HG02588 (cell line): ENCODE measurements around the gene EP400.
"Not testable (repeated sequence)": the region's sequence is repeated elsewhere in the genome, so short reads cannot be mapped to it uniquely, and the experiment has no call there.

Experiments
- ATAC-seq: cut with Tn5 transposase; IDR thresholded peaks from one replicate; pipeline ENCODE4 v1.9.1; 2021; ENCODE audit warnings: mild to moderate bottlenecking, moderate library complexity; ENCODE audit not compliant: unreplicated experiment

Gene EP400

DNA sequence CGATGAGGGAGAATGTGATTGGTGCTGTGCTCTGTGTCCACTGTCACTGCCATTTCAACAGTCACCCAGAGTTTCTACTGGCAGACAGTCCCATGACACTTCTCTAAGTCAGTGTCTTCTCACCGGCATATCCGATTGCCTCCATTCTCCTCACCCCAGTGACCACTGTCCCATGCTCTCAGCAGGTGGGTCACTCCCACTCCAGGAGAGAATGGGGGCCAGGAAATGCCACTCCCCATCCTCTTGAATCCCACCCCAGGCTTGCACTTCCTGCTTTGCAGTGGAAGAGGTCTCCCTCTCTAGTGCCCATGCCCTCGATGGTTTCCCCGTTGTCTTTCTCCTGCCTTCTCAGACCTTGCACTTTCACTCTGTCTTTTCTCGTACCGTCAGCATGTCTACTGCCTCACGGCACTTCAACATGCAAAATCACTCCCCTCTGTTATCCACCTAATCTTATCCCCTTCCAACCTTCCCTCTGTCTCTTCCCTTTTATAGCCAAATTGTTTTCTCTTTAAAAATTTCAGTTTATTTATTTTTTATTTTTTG is 2.2 kb upstream of the EP400 start:
- ATAC-seq: no peak

DNA sequence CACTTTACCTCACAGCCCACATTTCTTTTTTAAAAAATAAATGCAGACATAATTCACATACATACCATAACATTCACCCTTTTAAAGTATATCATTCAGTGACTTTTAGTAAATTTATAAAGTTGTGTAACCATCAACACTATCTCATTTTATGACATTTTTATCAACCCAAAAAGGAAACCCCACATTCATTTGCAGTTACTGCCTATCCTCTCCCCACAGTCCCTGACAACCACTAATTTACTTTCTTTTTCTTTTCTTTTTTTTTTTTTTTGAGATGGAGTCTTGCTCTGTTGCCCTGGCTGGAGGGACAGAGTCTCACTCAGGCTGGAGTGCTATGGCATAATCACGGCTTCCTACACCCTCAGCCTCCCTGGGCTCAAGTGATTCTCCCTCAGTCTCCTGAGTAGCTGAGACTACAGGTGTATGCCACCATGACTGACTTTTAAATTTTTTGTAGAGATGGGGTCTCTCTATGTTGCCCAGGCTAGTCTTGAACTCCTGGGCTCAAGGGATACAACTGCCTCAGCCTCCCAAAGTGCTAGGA is 1.5 kb upstream of the EP400 start:
- no peak for ATAC-seq

DNA sequence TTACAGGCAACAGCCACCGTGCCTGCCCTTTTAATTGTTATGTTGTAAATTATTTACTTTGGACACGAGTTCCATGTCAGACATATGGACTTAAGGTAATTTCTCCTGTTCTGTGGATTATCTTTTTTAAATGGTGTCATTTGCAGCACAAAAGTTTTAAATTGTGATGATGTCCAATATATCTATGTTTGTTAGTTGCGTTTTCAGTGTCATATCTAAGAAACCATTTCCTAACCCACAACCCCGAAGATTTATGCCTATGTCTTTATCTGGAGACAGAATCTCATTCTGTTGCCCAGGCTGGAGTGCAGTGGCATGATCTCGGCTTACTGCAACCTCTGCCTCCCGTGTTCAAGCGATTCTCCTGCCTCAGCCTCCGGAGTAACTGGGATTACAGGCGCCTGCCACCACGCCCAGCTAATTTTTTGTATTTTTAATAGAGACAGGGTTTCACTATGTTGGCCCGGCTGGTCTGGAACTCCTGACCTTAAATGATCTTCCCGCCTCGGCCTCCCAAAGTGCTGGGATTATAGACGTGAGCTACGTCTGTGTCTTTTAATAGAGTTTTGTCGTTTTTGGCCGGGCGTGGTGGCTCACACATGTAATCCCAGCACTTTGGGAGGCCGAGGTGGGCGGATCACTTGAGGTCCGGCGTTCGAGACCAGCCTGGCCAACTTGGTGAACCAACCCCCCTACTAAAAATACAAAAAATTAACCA is 870 bp upstream of the EP400 start:
- ATAC-seq: not testable (repeated sequence)

DNA sequence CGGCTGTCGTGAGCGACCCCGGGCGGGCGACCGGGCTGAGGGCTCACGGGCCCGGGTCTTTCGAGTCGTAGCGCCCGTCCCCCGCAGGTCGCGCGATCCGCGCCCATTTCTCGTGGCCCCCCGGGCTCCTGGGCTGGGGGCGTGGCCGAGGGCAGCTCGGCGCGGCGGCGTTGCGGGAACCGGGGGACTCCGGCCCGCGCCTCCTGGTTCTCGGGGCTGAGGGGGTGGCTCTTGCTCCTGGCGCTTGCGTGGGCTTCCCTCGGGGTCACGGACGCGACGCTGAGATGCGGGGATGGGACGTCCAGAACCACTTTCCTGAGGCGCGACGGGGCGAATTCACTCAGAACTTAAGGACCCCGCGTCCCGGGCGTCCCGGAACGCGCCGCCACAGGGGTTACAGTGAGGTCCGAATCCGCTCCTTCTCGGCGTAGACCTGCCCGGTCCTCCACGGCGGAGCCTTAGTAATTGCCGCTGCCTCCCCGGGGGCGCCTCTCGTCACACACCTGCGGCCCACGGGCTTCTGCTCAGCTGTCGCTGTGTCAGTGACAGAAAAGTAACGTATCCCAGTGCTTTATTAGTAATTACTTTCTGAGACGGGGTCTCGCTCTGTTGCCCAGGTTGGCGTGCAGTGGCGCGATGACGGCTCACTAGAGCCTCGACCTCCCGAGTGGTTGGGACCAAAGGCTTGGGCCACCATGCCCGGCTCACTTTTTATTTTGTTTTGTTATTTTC is 606 bp downstream of the EP400 start:
- ATAC-seq: peak; percentile 31

DNA sequence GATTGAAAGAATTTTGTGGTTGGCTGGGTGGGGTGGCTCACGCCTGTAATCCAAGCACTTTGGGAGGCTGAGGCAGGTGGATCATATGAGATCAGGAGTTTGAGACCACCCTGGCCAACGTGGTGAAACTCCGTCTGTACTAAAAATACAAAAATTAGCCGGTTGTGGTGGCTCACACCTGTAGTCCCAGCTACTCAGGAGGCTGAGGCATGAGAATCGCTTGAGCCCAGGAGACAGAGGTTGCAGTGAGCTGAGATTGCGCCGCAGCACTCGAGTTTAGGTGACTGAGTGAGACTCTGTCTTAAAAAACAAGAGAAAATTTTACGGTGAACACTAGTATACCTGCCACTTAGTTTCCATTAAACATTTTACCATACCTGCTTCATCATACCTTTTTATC is 4.1 kb downstream of the EP400 start:
- not testable (repeated sequence) for ATAC-seq

DNA sequence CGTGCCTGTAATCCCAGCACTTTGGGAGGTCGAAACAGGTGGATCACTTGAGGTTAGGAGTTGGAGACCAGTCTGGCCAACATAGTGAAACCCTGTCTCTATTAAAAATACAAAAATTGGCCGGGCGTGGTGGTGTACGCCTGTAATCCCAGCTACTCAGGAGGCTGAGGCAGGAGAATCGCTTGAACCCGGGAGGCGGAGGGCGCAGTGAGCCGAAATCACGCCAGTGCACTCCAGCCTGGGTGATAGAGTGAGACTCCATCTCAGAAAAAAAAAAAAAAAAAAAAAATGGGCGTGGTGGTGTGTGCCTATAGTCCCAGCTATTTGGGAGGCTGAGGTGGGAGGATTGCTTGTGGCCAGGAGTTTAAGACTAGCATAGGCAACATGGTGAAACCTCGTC is 4.7 kb downstream of the EP400 start:
- not testable (repeated sequence) for ATAC-seq

DNA sequence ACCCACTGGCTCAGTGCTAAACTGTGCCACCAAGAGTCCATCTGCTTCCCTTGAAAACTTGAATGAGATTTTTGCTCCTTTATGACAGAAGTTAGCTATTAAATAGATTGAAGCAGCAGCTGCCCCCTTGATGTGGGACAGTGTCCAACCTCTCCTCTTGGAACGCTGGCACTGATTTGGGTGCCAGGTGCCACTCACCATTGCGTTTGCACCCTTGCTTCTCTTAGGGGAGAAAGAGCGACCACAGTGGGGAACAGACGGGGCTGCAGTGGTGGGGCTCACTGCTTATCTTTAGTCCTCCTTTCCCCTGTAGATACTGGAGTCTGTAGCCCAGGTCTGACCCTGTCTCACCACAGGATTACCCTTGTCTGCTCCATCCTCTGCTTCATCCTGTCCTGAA is 9.4 kb downstream of the EP400 start:
- no peak for ATAC-seq

DNA sequence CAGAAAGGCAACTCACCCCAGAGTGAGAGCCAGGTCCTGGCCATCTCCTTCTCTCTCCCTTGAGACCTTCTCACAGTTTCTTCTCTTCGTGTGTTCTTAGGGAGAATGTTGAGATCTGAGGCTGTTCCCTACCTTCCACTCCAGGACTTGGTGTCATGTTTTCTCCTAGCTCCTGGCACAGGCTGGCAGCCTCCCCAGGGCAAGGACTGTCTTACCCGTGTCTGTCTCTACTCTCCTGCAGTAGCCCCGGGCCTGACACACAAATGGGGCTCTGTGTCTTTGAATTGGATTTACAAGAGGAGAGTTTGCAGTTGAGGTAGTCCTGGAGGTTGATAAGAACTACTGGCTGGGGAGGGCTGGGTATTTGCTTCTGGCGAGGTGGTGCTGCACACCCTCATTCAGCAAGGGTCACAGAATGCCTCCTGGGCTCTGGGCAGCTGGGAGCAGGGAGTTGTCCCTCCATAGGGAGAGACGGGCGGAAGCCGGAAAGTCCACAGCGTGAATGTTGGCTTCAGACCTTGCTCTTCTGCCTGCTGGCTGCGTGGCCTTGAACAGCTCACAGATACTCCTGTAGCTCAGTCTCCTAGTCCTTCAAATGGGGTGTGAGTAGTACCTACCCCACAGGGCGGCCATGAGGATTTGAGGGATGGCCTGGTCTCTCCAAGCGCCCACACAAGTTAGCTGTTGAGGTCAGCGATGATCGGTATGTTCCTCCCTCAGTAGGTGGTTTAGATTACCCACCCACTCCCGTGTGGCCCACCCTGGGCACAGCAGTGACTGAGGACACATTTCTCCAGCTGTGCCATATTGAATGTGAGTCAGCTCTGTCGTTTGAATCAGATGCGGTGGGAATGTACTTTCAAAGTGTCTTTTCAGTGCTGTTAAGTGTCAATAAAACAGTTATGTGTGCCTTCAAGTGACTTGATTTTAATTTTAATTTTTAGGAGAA is 10.2 kb downstream of the EP400 start:
- ATAC-seq: no peak

DNA sequence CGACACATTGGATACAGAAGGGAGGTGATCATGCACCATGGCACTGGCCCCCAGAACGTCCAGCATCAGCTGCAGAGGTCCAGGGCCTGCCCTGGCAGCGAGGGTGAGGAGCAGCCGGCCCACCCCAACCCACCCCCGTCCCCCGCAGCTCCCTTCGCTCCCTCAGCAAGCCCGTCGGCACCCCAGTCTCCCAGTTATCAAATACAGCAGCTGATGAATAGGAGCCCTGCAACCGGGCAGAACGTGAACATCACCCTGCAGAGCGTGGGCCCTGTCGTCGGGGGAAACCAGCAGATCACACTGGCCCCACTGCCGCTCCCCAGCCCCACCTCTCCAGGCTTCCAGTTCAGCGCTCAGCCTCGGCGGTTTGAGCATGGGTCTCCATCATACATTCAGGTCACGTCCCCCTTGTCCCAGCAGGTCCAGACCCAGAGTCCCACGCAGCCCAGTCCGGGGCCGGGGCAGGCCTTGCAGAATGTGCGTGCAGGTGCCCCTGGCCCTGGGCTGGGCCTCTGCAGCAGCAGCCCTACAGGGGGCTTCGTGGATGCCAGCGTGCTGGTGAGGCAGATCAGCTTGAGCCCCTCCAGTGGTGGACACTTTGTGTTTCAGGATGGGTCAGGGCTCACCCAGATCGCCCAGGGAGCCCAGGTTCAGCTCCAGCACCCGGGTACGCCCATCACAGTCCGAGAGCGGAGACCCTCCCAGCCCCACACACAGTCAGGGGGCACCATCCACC is 11.0 kb downstream of the EP400 start:
- not testable (repeated sequence) for ATAC-seq

DNA sequence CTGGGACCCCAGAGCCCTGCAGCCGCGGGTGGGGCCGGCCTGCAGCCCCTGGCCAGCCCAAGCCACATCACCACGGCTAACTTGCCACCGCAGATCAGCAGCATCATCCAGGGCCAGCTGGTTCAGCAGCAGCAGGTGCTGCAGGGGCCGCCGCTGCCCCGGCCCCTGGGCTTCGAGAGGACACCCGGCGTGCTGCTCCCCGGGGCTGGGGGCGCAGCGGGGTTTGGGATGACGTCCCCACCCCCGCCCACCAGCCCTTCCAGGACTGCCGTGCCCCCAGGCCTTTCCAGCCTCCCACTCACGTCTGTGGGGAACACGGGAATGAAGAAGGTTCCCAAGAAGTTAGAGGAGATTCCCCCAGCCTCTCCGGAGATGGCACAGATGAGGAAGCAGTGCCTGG is 11.6 kb downstream of the EP400 start:
- not testable (repeated sequence) for ATAC-seq

DNA sequence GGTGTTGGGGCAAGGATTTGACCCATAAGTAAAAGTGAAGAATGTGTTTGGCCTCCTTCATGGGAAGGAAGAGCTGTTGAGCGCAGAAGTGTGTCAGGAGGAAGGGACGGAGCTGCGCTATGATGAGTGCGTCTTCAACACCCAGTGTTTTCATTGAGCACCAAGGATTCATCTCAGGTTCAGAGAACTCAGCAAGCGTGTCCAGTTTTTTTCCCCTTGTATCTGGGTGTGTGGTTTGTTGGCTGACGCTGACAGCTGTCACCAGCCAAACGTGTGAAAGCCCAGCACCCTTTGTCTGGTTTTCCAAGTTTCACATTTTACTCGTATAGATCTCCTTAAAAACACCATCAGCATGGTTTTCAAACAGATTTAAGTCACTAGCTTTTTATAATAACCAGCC is 12.3 kb downstream of the EP400 start:
- no peak for ATAC-seq

DNA sequence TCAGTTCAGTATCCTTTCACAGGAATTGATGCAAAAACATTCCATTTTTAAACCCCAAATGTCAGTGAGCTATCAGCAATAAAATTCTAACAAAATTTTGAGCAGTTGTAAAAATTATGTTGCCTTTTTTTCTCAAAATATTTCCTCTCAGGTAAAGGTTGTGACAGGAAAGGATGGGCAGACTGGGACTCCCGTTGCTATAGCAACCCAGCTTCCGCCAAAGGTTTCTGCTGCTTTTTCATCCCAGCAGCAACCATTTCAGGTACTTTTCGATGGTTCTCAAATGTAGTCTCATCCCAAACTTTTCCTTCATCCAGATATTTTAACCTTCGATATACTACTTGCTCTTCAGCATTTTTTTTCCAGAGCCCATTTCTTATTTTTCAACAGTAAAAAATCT is 13.6 kb downstream of the EP400 start:
- no peak for ATAC-seq

DNA sequence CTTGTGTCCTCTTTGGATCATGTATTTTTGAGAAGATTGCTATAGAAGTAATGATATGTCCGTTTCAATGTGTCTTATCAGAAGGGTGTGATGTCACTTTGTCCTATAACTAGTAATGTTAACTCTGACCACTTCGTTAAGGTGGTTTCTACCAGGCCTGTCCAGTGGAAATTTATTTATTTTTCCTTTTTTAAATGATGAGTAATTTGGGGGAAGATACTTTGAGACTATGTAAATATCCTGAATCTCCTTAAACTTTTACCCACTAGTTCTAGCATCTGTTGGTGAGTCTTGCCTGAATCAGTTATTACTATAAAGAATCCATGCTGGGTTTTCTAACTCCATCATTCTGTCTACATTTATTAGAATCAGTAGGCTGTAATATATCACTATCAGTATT is 15.3 kb downstream of the EP400 start:
- ATAC-seq: no peak

DNA sequence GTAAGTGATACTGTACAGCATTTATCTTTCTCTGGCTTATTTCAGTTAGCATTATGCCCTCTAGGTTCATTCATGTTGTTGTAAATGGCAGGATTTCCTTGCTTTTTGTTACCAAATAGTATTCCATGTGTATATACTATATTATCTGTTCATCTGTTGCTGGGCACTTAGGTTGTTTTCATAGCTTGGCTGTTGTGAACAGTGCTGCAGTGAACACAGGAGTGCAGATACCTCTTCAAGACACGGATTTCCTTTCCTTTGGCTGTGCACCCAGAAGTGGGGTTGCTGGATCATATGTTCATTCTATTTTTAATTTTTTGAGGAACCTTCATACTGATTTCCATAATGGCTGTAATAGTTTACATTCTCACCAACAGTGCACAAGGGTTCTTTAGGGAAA is 21.5 kb downstream of the EP400 start:
- ATAC-seq: no peak

DNA sequence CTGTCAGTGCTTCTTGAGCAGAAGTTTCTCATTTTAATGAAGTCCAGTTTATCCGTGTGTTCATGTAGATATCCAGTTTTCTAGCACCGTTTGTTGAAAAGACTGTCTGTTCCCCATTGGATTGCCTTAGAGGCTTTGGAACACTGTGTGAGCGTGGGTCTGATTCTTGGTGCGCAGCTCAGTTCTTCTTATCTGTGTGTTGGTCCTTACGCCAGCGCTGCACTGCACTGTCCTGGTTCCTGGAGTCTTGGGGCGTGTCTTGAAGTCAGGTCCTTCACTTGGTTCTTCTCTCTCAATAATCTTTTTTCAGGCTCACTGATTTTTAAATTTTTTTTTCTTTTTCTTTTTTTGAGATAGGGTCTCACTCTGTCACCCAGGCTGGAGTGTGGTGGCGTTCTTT is 25.5 kb downstream of the EP400 start:
- no peak for ATAC-seq

DNA sequence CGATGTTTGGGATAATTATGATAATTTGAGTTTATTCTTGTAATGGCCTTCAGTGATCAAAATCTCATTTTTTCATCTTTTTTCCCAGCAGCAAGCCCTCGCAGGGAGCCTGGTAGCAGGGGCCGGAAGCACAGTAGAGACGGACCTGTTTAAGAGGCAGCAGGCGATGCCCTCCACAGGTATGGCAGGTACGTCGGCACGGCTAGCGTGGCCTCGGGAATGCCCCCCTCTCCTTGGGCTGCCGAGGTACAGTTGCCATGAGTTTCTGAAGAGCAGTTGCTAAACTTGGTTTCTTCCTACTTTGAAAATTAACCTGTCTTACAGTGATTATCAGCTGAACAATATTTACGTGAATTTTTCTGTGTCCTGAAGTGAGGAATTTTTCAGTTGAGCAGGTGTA is 29.9 kb downstream of the EP400 start:
- no peak for ATAC-seq

DNA sequence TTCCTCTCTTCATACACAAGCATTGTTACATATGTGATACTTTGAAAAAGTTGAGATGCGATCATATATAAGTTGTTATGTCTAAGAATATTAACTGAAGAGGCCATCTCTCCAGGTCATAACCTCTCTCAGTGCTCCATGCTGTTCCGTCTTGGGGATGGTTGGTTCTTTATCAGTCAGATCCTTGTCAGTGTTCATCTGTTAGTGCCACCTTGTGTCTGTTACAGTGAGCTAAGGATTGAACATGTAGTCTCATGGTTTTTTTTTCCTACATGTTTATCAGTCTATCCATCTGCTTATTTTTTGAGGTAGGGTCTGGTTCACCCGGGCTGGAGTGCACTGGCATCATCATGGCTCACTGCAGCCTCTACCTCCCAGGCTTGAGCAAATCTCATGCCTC is 30.5 kb downstream of the EP400 start:
- ATAC-seq: no peak

DNA sequence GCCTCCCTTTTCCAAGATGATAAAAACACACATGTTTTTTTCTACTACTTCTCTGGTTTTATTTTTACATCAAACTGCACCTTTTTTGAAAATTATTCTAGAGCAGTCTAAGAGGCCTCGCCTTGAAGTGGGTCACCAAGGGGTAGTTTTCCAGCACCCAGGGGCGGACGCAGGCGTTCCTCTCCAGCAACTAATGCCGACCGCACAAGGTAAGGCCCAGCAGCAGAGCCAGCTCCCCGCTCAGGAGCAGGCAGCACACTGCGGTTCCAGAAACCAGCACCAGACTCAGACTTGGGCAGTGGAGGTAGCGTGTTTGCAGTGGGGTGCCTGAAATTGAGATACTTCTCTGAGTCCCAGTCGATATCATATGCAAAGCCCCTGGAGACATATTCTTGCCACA is 31.6 kb downstream of the EP400 start:
- ATAC-seq: no peak

DNA sequence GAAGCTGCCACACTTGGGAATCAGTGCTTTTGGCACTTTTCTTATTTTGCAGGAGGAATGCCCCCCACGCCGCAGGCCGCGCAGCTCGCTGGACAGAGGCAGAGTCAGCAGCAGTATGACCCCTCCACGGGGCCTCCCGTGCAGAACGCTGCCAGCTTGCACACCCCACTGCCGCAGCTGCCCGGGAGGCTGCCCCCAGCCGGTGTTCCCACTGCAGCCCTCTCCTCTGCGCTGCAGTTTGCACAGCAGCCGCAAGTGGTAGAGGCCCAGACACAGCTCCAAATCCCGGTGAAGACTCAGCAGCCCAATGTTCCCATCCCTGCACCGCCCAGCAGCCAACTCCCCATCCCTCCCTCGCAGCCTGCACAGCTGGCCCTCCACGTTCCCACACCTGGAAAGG is 32.3 kb downstream of the EP400 start:
- no peak for ATAC-seq

DNA sequence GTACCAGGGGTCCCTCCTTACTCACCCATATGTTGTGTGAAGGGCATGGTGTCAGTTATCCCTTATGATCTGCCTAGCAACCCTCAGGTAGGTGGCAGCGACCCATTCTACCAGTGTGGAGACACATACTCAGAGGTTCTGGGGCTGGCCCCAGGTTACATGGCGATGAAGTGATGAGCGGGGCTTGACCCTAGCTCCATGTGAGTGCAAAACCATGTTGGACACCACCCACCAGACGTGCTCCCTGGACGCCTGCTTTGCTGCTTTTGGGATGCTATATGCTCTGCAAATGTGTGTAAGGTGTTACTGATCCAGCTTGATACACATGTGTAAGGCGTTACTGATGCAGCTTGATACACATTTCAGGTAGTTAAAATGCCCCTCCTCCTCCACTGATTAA is 33.3 kb downstream of the EP400 start:
- no peak for ATAC-seq
